ENCODE data around the gene CAMSAP2. TPM values are rescaled to one million over a fixed set of nuclear protein-coding genes. Genes with fewer than 3 reads are reported as not detected.

Gene CAMSAP2
- total RNA-seq, 1 experiment from 2014 or later, result 49.7 TPM

DNA sequence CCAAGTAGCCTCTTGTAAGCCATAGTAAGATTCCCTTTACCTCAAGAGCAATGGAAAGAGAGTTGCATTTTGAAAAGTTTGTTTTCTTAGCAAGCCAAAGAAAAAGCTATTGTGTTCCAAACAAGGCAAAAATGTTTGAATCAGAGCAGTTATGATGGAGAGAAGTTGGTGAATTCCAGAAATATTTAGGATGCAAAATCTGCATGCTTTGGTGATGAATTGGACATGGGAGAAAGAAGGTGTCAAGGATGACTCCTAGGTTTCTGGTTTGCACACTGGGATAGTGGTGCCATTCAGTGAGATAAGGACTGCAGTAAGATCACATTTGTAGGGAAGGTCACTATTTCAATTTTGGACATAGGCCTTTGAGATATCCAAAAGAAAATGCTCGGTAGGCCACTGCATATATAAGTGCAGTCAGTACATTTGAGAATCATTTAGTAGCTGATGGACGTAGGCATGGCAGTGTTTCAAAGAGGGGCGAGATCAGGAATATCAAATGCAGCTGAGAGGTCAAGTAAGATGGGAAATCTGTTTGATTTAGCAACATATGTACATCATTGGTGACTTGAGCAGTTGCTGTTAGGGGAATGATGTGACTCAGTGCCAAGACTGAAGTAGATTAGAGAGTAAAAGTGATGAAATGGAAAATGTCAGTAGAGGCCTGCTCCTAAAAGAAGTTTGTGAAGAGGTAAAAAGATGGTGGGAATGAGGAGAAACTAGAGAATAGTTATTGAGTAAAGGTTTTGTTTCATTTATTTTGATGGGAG, 100.2 kb downstream of the CAMSAP2 start:
- no peak for DNase-seq (ENCODE audit: extremely low read depth, low read depth)

DNA sequence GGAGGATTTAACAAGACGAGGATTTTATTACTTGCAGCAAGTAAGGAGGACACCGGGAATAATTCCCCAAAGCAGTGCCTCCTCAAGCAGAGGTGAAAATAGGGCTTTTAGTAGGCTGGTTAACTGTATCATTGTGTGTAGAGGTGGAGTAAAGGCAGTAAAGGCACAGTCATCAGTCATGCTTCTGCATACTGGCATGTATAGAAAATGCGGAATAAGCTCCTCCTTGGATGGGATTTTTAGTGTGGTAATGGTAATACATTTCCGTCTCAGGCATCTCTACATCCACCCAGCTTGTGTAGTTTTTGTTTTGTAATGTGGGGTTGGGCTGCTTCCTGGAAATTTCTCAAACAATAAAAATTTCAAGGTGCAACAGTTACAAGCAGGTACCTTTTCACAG, 106.7 kb downstream of the CAMSAP2 start:
- DNase-seq (ENCODE audit: extremely low read depth, low read depth), result no peak

DNA sequence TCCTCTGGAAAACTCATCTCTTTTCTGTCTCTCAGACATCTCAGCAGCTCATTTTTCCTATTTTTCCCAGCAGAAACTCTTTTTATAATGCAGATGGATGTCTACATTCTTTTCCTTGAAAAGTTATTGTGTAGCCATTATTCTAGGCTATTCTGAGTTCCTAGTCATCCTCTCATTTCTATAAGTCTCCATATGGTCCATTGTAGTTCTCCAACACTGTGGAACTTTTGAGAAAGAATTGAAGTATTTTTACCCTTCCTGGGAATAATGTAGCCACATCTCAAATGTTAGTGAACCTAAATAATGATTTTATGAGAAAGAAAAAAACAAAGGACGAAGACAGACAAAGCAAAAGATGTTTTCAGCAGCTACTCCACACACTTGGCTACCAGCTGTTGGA, 107.7 kb downstream of the CAMSAP2 start:
- no peak for DNase-seq (ENCODE audit: extremely low read depth, low read depth)

DNA sequence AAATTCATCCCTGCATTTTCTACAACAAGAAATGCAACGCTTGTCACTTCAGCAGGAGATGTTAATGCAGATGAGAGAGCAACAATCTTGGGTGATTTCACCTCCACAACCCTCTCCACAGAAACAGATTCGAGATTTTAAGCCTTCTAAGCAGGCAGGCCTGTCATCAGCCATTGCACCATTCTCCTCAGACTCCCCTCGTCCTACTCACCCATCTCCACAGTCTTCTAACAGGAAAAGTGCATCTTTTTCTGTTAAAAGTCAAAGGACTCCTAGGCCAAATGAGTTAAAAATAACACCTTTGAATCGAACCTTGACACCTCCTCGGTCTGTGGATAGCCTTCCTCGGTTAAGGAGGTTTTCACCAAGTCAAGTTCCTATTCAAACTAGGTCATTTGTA, 110.7 kb downstream of the CAMSAP2 start:
- DNase-seq (ENCODE audit: extremely low read depth, low read depth), result no peak

DNA sequence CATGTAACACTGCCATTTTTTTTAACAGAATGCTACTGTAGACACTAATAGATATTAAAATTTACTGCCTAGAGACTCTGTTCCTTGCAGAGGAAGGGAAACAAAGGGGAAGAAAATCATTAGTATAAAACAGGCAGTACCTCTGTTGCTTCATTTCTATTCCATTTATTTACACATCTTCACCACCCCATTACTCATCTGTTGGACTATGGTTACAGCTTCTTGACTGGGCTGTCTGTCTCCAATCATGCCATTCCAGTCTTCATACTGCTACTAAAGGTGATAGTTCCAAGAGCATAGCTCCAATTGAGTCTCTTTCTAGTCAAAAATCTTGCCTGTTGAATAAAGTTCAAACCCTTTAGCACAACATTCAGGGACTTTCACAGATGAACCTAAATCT, 111.9 kb downstream of the CAMSAP2 start:
- DNase-seq (ENCODE audit: extremely low read depth, low read depth), result no peak

DNA sequence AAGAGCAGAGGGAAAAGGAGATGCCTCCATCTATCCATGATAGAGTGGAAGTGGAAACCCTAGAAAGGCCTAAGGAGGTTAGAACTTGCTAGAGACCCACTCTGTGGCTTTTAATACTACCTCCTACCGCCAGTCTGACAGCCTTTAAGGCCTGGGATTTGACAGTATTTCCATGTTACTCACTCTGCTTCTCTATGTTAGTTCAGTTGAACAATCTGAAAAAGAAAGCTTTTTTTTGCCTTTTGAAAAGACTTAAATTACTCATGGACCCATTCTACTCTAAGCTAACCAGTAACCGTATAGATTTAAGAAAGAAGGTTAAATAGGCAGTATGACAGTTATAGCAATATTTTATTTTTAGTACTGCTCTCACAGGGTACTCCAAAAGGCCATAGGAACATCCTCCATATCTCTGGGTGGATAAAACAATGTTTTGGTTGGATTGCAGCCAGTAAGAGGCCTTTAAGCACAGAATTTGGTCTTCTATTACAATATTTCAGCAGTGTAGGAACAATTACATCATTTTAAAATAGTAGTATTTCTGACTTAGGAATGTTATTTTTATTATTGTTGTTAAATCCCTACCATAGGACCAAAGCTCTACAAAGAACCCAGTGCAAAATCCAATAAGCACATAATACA, 118.1 kb downstream of the CAMSAP2 start:
- DNase-seq (ENCODE audit: extremely low read depth, low read depth), result no peak

DNA sequence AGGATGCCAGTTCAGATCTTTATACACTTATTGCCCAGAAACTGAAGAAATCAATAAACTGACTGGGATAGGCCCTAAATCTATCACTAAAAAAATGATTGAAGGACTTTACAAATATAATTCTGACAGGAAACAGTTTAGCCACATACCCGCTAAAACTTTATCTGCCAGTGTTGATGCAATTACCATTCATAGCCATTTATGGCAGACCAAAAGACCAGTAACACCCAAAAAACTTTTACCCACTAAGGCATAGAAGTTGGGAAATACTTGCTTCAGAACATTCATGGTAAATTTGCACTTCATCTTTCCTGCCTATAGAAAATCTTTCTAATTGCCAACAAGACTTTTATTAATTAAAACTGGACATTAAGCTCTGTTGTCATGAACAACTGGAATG, 119.1 kb downstream of the CAMSAP2 start:
- DNase-seq (ENCODE audit: extremely low read depth, low read depth), result no peak

DNA sequence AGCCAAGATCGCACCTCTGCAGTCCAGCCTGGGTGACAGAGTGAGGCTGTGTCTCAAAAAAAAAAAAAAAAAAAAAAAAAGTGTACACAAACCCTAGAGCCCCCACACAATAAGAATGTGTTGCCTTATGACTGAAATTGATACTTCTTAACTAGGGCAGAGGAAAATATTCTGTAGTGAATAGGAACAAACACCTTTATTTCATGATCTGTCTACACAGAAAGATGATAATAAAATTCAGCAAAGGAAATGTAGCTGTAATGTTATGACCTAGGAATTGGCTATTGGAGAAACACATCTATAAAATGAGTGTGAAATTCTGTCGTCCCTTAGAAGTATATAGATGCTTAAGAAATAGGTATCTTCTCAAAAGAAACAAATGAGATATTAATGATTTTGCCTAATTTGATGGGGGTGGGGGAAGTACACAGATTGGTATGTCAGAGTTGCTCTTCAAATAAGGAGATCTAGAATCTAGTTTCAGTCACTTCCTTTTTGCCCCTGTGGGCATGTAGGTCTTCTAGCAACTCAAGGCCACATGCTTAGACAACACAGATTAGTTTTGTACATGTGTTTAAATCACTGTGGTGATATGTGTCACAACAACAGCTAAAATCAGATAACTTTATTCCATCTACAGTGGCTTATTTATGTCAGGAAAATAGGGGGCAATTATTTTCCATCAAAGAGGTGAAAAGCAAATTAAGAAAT, 123.4 kb downstream of the CAMSAP2 start:
- DNase-seq (ENCODE audit: extremely low read depth, low read depth), result no peak

DNA sequence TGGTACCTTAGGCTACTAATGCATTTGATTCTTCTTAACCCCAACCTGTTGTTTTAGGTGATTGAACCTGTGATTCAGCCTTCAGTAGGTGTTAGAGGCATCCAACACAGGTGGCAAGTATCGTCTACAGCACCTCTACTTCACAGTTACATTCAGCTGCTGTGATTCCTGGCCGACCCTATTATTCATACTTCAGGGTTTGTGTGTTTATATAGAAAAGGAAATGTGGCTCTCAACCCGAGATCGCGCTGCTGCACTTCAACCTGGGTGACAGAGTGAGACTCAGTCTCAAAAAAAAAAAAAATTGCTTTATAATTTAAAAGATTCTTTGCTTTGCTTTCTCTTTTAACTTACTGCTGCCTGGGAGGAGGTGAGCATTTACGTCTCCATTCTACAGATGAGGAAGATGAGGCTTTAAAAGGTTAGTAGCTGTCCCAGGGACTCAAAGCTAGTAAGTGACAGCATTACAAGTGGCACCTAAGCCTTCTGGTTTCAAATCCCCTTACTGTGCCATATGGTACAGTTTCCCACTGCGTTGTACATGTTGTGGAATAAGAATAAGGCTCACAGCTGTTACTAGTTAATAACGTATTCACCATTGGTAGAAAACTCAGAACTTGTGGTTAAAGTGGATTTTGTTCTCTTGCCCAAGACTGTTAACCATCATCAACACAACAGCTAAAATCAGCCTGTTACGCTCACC, 124.2 kb downstream of the CAMSAP2 start:
- DNase-seq (ENCODE audit: extremely low read depth, low read depth), result no peak

DNA sequence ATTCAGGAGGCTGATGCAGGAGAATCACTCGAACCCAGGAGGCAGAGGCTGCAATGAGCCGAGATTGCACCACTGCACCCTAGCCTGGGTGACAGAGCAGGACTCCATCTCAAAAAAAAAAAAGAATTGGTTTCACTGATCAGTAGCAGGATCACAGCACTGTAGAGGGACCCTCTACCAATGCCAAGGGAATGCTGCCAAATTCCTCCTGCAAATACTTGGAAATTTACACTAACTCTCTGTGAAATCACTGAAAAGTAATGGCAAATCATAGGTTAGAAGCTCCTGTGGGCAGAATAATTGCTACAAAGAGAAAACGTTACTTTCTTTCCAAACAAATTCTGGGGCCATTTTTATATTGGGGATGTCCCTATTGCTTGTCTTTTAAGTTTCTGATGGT, 127.4 kb downstream of the CAMSAP2 start:
- DNase-seq (ENCODE audit: extremely low read depth, low read depth), result no peak

DNA sequence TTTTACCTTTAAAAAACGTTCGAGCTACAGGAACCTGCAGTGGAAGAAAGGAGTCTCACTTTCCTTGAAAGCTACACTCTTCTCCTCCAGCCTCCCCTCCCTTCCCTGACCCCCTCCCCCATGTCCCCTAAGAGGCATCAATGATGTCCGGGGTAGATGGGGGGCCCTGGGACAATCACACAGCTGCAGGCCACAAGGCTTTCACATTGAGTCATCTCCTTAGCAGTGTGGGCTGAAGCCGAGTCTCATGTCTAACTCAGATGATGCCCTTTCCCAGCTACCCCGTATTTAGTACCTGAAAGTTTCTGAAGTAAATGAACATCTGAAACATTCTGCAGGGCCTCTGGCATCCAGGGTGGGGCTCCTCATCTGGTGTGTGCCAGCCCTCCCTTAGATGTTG, 127.8 kb downstream of the CAMSAP2 start:
- DNase-seq (ENCODE audit: extremely low read depth, low read depth), result no peak

DNA sequence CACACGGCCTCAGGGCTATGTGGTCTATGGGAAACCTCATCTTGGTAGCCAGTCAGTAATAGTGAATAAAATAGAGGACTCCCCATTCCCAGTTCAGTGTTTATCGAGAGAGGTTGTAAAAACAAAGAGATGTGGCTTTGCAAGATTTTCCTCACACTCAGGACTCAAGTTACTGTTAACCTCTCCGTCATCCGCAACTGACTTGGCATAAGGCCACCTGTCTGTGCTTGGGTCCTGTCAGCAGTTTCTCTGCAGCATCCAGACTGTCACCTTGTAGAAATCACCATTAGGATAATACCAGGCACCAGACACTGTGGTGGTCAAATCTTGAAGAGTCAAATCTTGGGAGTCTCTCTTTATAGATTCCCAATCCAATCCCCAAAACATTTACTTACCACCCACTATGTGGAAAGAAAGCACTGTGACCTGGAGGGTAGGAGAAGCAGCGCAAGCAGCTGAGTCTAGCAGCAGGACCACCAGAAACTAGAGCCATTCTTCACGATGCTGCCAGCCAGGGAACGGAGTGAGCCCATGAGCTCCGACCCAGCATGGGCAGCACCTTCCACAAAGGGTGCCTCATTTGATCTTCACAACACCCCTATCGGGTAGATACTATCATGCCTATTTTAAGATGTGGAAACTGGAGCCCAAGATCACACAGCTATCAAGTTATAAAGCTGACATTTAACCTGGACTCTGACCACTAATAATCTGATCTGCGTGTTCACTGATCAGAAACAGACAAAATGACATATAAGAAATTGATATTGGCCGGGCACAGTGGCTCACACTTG, 128.5 kb downstream of the CAMSAP2 start:
- no peak for DNase-seq (ENCODE audit: extremely low read depth, low read depth)

DNA sequence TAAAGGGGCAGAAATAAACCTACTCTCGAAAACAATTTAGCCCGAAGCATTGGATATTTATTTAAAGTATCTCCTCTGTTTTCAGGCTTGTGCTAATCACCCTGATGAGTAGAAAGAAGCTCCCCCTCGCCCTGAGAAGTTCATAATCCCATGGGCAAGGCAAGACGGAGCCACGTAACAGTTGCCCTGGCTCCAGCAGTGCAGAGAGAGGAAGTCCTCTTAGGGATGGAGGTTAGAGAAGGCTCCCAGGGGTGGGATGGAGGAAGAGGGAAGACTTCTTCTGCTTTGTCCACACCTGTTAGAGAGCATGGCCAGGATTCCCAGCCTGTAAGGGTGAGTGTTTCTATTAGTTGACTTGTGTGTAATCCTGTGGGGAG, 130.7 kb downstream of the CAMSAP2 start:
- no peak for DNase-seq (ENCODE audit: extremely low read depth, low read depth)

DNA sequence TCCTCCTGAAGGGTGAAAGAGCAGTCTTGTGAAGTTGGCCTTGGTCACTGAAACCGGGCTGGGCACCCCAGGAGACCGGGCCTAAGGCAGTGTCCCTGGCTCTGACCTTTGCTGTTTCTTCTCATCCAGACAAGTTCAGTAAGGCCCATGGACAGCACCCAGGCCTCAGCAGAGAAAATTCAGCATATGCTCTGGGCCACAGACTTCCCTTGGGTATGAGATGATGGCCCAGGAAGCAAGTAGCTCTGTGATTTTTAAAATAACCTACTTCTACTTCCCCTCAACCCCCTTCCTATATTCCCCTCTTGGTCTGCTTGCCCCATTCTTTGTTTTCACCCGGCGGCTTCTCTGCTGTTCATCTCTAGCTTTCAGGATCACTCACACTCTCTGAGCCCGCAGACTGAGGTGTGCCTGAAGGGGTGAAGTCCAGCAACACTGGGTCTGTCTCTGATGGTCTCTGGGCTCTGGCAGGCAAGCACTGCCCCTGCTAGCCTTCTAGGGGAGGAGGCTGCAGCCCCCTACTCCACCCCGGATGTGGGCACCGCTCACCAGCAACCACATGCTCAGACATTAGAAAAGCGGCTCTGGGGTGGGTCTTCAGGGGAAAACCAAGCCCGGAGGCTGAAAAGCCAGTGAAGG, 131.2 kb downstream of the CAMSAP2 start:
- DNase-seq (ENCODE audit: extremely low read depth, low read depth), result no peak

DNA sequence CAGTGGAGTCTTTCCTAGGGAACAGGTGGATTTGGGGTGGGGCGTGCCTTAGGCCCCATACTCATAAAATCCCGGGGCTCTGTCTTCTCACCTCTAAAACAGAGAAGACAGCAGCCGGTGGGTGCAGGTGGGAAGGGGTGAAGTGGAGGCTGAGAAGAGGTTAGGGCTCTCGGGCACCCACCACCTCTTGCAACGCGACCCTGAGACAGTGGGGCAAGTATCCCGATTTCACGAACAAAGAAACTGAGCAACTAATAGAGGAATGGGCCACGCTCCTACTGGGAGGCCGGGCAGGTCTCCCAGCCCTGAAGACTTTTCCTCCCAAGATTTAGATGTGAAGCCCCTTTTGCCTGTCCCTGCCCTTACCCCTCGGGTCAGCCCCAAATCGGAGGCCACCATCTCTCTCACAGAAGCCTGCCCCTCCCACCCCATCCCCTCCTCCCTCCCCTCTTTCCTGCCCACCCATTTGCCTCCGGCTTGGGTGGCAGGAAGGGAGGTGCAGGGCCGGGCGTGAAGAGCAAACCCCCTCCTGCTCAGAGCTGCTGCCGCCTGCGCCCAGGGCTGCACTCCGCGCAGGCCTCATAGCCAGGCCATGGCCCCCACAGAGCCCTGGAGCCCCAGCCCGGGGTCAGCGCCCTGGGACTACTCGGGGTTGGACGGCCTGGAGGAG, 133.9 kb downstream of the CAMSAP2 start, which contains the start of gene GPR25:
TSS of gene GPR25 (plus strand) at position 536 of the 670 bp plus-strand sequence. CDS start at position 593, 57 bp downstream.
- DNase-seq (ENCODE audit: extremely low read depth, low read depth), result no peak

DNA sequence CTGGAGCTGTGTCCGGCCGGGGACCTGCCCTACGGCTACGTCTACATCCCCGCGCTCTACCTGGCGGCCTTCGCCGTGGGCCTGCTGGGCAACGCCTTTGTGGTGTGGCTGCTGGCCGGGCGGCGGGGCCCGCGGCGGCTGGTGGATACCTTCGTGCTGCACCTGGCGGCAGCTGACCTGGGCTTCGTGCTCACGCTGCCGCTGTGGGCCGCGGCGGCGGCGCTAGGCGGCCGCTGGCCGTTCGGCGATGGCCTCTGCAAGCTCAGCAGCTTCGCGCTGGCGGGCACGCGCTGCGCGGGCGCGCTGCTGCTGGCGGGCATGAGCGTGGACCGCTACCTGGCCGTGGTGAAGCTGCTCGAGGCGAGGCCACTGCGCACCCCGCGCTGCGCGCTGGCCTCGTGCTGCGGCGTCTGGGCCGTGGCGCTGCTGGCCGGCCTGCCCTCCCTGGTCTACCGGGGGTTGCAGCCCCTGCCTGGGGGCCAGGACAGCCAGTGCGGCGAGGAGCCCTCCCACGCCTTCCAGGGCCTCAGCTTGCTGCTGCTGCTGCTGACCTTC, 134.5 kb downstream of the CAMSAP2 start:
- no peak for DNase-seq (ENCODE audit: extremely low read depth, low read depth)

DNA sequence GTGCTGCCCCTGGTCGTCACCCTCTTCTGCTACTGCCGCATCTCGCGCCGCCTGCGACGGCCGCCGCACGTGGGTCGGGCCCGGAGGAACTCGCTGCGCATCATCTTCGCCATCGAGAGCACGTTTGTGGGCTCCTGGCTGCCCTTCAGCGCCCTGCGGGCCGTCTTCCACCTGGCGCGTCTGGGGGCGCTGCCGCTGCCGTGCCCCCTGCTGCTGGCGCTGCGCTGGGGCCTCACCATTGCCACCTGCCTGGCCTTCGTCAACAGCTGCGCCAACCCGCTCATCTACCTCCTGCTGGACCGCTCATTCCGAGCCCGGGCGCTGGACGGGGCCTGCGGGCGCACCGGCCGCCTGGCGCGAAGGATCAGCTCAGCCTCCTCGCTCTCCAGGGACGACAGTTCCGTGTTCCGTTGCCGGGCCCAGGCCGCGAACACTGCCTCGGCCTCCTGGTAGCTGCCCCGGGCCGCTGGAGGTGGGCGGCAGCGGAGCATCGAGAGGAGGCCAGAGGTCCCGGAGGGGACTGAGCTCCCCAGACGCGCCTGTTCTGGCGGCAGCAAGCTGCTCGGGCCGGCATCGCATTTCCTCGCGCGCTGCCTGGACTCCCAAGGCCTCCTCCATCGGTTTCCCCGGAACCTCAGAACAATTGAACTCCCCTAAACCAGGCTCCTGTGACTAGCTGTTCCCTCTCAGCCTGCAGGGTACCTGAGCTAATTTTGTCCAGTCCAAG, 135.1 kb downstream of the CAMSAP2 start:
- DNase-seq (ENCODE audit: extremely low read depth, low read depth), result no peak

DNA sequence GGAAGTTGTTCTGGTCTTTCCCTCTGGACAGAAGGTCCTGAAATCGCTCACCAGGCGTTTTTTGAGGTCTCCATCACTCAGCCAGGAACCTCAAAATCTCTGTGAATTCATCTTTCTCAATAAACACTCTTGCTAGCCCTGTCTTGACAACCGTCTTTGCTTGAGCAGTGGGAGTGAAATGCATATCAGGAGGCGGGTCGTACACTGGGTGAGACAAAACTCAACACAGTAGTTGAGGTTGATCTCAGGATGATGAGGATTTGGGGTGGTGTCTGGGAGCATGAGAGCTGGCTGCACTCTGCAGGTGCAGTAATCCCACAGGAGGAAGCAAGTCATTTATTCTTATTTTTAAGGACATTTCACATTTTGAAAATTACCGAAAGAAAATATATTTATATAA, 136.0 kb downstream of the CAMSAP2 start:
- DNase-seq (ENCODE audit: extremely low read depth, low read depth), result no peak

Measured in NCI-H460 (cell line).